Ammon's horn (tissue), 1 donor: ENCODE measurements around the gene ANKRD9.

Experiments used
- DNase-seq: peaks from one replicate; pipeline ENCODE4 v3.0.0-alpha.2; 2016; ENCODE audit warnings: low spot score

The ANKRD9 gene

GRCh38 chr14:102512793-102513300 is 3.3 kb upstream of the ANKRD9 start:
- no peak for DNase-seq

- no peak for DNase-seq
Observed at GRCh38 chr14:102511538-102511937, 2.0 kb upstream of the ANKRD9 start.

GRCh38 chr14:102510616-102511520 is 1.3 kb upstream of the ANKRD9 start:
- DNase-seq, result no peak

GRCh38 chr14:102508774-102509745 is 516 bp downstream of the ANKRD9 start:
- no peak for DNase-seq

GRCh38 chr14:102508410-102508773 is 1.2 kb downstream of the ANKRD9 start:
- DNase-seq, result no peak

- no peak for DNase-seq
Observed at GRCh38 chr14:102507857-102508312, 1.7 kb downstream of the ANKRD9 start.

- DNase-seq, result no peak
Observed at GRCh38 chr14:102507081-102507856, 2.3 kb downstream of the ANKRD9 start.

- no peak for DNase-seq
Observed at GRCh38 chr14:102506626-102506925, 3.0 kb downstream of the ANKRD9 start.

GRCh38 chr14:102505775-102506625 is 3.6 kb downstream of the ANKRD9 start:
- DNase-seq, result no peak

- no peak for DNase-seq
Observed at GRCh38 chr14:102505000-102505619, 4.5 kb downstream of the ANKRD9 start.

GRCh38 chr14:102504328-102504999 is 5.1 kb downstream of the ANKRD9 start:
- no peak for DNase-seq

GRCh38 chr14:102503641-102504327 is 5.8 kb downstream of the ANKRD9 start:
- DNase-seq, result no peak

GRCh38 chr14:102502571-102502970 is 7.0 kb downstream of the ANKRD9 start:
- DNase-seq, result no peak

GRCh38 chr14:102501751-102502315 is 7.7 kb downstream of the ANKRD9 start:
- DNase-seq, result no peak

- DNase-seq, result no peak
Observed at GRCh38 chr14:102500713-102501112, 8.9 kb downstream of the ANKRD9 start.

GRCh38 chr14:102500158-102500662 is 9.4 kb downstream of the ANKRD9 start:
- DNase-seq, result peak; percentile 57

GRCh38 chr14:102499401-102500157 is 10.0 kb downstream of the ANKRD9 start:
- no peak for DNase-seq
